8988T (cell line): Measurements from ENCODE around the gene SHKBP1.
"Not testable (repeated sequence)": the region's sequence is repeated elsewhere in the genome, so short reads cannot be mapped to it uniquely, and the experiment has no call there.

Experiments
- DNase-seq: peaks from one replicate; pipeline ENCODE4 v3.0.0; 2011

SHKBP1 gene, protein sequence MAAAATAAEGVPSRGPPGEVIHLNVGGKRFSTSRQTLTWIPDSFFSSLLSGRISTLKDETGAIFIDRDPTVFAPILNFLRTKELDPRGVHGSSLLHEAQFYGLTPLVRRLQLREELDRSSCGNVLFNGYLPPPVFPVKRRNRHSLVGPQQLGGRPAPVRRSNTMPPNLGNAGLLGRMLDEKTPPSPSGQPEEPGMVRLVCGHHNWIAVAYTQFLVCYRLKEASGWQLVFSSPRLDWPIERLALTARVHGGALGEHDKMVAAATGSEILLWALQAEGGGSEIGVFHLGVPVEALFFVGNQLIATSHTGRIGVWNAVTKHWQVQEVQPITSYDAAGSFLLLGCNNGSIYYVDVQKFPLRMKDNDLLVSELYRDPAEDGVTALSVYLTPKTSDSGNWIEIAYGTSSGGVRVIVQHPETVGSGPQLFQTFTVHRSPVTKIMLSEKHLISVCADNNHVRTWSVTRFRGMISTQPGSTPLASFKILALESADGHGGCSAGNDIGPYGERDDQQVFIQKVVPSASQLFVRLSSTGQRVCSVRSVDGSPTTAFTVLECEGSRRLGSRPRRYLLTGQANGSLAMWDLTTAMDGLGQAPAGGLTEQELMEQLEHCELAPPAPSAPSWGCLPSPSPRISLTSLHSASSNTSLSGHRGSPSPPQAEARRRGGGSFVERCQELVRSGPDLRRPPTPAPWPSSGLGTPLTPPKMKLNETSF

GRCh38 chr19:40576585-40577451 is at the start of gene SHKBP1:
TSS of gene SHKBP1 (plus strand) at chr19:40576873. CDS start at chr19:40576900, 27 bp downstream.
- DNase-seq = peak; percentile 90

GRCh38 chr19:40528078-40528477 is 48.6 kb upstream of the SHKBP1 start:
- no peak for DNase-seq

- no peak for DNase-seq
Measured at GRCh38 chr19:40528533-40529092, 48.1 kb upstream of the SHKBP1 start.

GRCh38 chr19:40529093-40529954 is 47.3 kb upstream of the SHKBP1 start:
- peak; percentile 98 for DNase-seq

- peak; percentile 73 for DNase-seq
Measured at GRCh38 chr19:40530091-40530901, 46.4 kb upstream of the SHKBP1 start.

GRCh38 chr19:40533508-40533907 is 43.2 kb upstream of the SHKBP1 start:
- DNase-seq = no peak

DNA sequence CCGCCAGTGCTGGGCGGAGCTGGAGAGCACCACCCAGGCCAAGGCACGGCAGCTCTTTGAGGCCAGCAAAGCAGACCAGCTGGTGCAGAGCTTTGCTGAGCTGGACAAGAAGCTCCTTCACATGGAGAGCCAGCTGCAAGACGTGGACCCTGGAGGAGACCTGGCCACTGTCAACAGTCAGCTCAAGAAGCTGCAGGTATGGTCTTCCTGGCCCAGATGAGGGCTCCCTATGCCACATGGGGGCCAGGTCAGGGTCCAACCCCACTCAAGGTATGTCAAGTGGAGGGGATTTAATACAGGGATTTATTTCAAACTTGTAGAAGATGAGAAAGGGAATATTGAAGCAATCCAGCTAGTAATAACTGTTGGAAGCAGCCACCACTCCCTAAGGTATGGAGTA is 42.5 kb upstream of the SHKBP1 start:
- DNase-seq = no peak

DNA sequence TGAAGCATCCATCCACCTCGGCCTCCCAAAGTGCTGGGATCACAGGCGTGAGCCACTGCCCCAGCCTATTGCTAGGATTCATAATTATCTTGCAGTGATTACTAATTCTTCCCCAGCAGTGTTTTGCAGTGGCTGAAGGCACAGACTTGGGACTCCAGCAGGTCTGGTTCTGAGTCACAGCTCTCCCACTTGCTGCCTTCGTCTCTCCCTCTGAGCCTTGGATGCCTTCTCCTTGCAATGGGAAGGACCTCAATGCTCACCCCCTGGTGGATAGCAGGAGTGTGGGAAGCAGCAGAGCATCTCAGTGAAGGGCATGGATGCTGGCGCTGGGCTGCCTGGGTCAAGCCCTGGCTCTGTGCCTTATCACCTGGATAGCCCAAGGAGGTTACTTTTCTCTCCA is 37.6 kb upstream of the SHKBP1 start:
- no peak for DNase-seq

- DNase-seq = no peak
Measured at GRCh38 chr19:40542202-40542859, 34.3 kb upstream of the SHKBP1 start.

DNA sequence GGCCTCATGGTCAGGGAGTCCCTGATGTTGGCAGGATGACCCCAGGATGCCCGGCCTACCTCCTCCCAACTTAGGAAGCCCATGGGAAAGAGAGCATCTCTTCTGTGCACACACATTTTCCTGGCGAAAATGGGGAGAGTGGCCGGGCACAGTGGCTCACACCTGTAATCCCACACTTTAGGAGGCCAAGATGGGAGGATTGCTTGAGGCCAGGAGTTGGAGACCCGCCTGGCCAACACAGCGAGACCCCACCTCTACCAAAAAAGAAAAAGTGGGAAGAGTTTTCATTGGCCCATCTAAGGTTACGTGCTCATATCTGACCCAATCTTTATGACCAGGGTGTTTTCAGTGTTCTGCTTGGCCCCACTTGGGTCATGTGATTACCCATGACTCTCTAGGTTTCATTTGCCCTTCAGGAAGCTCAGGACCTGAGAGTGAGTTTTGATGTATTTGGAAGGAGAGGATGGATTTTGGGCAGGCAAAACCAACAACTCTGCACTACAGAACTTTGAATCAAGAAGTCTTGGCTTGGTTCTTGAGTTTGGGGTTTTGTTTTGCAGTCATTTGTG is 33.6 kb upstream of the SHKBP1 start:
- DNase-seq = no peak

DNA sequence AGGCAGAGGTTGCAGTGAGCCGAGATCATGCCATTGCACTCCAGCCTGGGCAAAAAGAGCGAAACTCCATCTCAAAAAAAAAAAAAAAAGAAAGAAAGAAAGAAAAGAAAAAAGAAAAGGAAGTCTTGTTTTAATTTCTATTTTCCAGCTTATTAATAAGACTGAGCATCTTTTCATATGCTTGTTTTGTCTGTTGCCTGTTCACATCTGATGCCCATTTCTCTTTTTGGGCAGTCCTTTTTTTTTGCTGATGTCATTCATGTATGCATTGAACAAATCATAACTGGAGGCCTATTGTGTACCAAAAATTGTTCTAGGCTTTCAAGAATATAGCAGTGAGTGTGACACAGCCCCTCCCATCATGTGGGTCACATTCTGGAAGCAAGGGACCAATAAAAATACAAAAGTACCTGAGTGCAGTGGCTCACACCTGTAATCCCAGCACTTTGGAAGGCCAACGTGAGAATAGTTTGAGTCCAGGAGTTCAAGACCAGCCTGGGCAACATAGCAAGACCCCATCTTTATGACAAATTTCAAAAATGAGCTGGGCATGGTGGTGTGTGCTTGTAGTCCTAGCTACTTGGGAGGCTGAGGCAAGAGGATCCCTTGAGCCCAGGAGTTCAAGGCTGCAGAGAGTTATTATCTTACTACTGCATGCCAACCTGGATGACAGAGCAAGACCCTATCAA is 30.4 kb upstream of the SHKBP1 start:
- not testable (repeated sequence) for DNase-seq

DNA sequence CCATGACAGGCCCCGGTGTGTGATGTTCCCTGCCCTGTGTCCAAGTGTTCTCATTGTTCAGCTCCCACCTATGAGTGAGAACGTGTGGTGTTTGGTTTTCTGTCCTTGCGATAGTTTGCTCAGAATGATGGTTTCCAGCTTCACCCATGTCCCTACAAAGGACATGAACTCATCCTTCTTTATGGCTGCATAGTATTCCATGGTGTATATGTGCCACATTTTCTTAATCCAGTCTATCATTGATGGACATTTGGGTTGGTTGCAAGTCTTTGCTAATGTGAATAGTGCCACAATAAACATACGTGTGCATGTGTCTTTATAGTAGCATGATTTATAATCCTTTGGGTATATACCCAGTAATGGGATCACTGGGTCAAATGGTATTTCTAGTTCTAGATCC is 29.5 kb upstream of the SHKBP1 start:
- not testable (repeated sequence) for DNase-seq

DNA sequence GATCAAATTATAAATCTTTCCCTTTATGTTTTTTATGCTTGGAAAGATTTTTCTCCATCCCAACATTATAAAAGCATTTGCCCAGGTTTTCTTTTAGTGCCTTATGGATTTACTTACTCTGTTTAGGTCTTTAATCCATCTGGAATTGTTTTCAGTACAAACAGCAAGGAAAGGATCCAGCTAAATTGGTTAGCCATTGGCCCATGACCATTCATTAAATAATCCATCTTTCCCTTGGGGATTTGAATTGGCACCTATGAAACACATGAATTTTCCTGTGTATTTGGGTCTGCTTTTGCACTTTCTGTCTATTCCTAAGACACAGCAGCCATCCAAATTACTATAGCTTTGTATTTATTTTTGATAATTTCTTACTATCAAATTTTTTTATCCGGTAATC is 28.8 kb upstream of the SHKBP1 start:
- no peak for DNase-seq

GRCh38 chr19:40549007-40549708 is 27.5 kb upstream of the SHKBP1 start:
- no peak for DNase-seq

- no peak for DNase-seq
Measured at GRCh38 chr19:40550951-40551350, 25.7 kb upstream of the SHKBP1 start.

GRCh38 chr19:40552848-40553247 is 23.8 kb upstream of the SHKBP1 start:
- DNase-seq = no peak

DNA sequence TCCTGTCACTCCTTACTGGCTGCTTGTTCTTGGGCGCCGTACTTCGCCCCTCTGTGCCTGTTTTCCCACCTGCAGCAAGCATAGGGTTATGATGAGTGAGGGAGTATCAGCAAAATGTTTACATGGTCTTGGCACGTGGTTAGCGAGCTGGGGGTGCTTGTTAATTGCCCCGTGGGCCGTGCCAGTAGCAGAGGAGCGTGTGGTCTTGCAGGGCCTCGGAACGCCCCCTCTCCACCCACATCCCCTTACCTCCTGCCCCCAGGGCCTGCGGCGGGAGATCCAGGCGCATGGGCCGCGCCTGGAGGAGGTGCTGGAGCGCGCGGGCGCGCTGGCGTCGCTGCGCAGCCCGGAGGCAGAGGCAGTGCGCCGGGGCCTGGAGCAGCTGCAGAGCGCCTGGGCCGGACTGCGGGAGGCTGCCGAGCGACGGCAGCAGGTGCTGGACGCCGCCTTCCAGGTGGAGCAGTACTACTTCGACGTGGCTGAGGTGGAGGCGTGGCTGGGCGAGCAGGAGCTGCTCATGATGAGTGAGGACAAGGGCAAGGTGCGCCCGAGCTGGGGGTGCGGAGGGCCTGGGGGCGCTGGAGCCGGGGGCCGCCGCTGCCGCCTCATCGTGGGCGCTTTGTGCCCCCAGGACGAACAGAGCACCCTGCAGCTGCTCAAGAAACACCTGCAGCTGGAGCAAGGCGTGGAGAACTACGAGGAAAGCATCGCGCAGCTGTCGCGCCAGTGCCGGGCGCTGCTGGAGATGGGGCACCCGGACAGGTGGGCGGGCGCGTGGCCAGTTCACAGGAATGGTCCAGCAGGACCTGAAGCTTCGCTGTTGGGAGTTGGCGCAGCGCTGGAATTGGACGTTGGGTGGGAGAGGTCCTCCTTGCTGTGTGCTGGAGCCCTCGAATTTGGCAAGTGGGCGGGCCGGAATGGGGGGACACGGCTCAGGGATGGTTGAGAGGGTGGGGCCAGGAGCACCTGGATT is 22.5 kb upstream of the SHKBP1 start:
- DNase-seq = no peak
